ENCODE data around the gene SLC37A4.
"Not testable (repeated sequence)": the region's sequence is repeated elsewhere in the genome, so short reads cannot be mapped to it uniquely, and the experiment has no call there.

SLC37A4 gene

GRCh38 chr11:119017377-119017776 is 13.3 kb downstream of the SLC37A4 start:
- DNase-seq (ENCODE audit: low spot score), result not testable (repeated sequence)

GRCh38 chr11:119016216-119017009 is 14.3 kb downstream of the SLC37A4 start:
- DNase-seq (ENCODE audit: low spot score), result no peak

GRCh38 chr11:119015054-119015611 is 15.5 kb downstream of the SLC37A4 start:
- no peak for DNase-seq (ENCODE audit: low spot score)

GRCh38 chr11:119014209-119014924 is 16.3 kb downstream of the SLC37A4 start:
- no peak for DNase-seq (ENCODE audit: low spot score)

- no peak for DNase-seq (ENCODE audit: low spot score)
These were observed 18.0 kb downstream of the SLC37A4 start for GRCh38 chr11:119012629-119013170.

- no peak for DNase-seq (ENCODE audit: low spot score)
These were observed 19.1 kb downstream of the SLC37A4 start for GRCh38 chr11:119011476-119012053.

GRCh38 chr11:119006656-119007055 is 24.0 kb downstream of the SLC37A4 start:
- DNase-seq (ENCODE audit: low spot score), result no peak

- DNase-seq (ENCODE audit: low spot score), result no peak
These were observed 29.8 kb downstream of the SLC37A4 start for GRCh38 chr11:119000906-119001305.

GRCh38 chr11:118998822-118999221 is 31.9 kb downstream of the SLC37A4 start:
- no peak for DNase-seq (ENCODE audit: low spot score)

- DNase-seq (ENCODE audit: low spot score), result no peak
These were observed 32.3 kb downstream of the SLC37A4 start for GRCh38 chr11:118998388-118998717.

GRCh38 chr11:118997627-118998387 is 32.9 kb downstream of the SLC37A4 start, which contains the start of gene CENATAC:
TSS of gene CENATAC (plus strand) at chr11:118998138. CDS start at chr11:118998198, 60 bp downstream.
- peak; percentile 97 for DNase-seq (ENCODE audit: low spot score)

GRCh38 chr11:118996926-118997626 is 33.6 kb downstream of the SLC37A4 start:
- DNase-seq (ENCODE audit: low spot score), result no peak

- DNase-seq (ENCODE audit: low spot score), result not testable (repeated sequence)
These were observed 39.1 kb downstream of the SLC37A4 start for GRCh38 chr11:118991486-118992038.

GRCh38 chr11:118988280-118988679 is 42.4 kb downstream of the SLC37A4 start:
- DNase-seq (ENCODE audit: low spot score), result no peak

GRCh38 chr11:118984825-118985224 is 45.9 kb downstream of the SLC37A4 start:
- no peak for DNase-seq (ENCODE audit: low spot score)

- DNase-seq (ENCODE audit: low spot score), result not testable (repeated sequence)
These were observed 46.3 kb downstream of the SLC37A4 start for GRCh38 chr11:118984337-118984736.

- peak; percentile 46 for DNase-seq (ENCODE audit: low spot score)
These were observed 50.3 kb downstream of the SLC37A4 start for GRCh38 chr11:118980191-118980881.

GRCh38 chr11:118979434-118979833 is 51.2 kb downstream of the SLC37A4 start:
- no peak for DNase-seq (ENCODE audit: low spot score)

- no peak for DNase-seq (ENCODE audit: low spot score)
These were observed 54.6 kb downstream of the SLC37A4 start for GRCh38 chr11:118975771-118976709.
